GM18505 (cell line): ENCODE results near the gene QPRT.
"Not testable (repeated sequence)": the region's sequence is repeated elsewhere in the genome, so short reads cannot be mapped to it uniquely, and the experiment has no call there.

Experiments
- ATAC-seq: cut with Tn5 transposase; IDR thresholded peaks from one replicate; pipeline ENCODE4 v1.9.1; 2021; ENCODE audit not compliant: unreplicated experiment
- POLR2A ChIP-seq: IDR thresholded peaks from 4 replicates; pipeline ENCODE4 v1.6.1; 2011; ENCODE audit warnings: borderline replicate concordance; ENCODE audit not compliant: insufficient read depth, insufficient read length; ENCODE audit errors: extremely low read depth

QPRT gene

DNA sequence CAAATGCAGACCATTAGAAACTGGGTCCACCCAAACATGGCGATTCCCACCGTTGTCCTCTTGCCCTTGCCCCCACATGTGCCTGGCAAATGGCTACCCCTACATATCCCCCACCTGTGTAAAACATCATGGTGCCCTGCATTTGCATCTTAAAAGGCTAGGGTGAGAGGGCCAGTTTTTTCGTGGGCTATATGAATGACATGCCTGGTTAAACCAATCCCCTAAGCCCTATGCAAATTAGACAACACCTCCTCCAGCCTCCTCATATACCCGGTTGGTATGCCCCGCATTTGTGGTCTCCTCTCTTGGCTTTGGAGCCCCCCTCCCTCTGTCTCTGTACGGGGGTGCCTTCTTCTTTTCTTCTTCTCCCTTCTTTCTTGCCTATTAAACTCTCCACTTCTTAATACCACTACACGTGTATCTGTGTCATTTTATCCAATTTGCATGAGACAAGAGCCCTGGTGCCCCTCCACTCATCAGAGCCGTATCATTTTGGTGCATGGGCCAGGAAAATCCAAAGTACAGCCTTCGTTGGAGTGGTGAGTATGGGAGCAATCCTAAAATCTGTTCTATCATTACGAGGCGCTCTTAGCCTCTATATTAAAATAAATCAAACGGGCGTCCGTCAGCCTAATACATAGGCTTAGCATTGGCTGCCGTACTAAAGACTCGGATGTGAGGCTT is 30.1 kb downstream of the QPRT start:
- no peak for ATAC-seq
- no peak for TF ChIP-seq POLR2A

DNA sequence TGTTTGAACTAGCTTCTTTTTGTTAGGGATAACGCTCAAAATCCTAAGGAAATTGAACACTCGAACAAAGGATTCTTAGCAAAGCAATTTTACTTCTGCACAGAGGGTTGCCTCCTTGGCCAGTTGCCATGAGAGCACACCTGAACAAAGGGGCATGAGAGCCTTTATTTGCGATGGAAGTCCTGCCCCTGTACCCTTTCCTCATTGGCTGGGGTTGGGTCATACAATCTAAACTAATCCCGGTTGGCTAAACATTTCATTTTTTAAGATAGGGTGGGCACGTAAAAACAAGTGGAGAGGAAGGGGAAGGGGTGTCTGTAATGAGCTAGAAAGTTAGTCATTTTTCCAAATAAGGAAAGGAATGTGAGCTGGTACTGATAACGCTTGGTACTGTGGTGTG is 30.7 kb downstream of the QPRT start:
- ATAC-seq, result not testable (repeated sequence)

DNA sequence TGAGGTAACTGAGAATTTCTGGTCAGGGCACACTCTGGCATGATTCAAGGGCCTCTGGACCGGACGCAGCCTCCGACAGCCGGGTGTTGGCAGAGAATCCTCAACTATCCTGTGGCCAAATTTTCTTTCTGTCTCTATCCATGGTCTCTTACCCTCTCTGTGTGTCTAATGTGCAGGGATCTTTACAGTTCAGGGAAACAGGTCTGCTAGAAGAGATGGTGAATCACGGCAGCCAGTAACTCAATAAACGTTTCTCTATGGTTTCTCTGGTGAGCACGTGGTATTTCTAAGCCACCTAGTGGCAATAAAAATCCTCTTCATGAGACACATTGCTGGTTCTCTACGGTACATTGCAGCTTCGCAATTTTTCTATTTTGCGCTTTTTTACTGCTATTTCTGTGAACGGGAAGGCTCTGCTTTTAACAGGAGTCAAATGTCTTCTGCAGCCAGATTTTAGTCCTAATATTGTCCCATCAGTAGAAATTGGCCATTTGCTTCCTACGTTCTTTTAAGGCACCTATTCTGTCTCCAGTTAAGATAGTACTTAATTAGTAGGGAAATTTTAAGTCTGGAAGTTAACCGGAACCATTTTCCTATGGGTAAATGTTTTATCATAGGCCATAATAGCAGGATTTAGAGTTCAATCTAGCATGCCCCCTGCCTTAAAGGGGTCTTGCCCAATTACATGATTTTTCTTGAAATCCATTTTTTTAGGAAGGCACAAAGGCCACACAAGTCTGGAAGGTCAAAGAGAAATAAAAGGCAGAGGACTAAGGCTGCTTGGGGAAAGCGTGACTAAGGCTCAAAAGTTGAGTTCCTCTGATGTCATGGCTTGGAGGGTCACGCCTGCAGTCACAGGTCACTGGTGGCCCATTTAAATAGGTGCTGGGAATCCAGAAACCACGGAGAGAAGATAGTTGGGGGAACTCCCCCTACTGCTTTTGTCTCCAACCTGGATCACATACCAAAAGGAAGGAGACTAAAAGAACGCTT is 31.5 kb downstream of the QPRT start:
- no peak for TF ChIP-seq POLR2A
- ATAC-seq, result no peak

GRCh38 chr16:29712809-29713208 is 33.8 kb downstream of the QPRT start:
- ATAC-seq, result no peak
- TF ChIP-seq POLR2A, result no peak

- TF ChIP-seq POLR2A, result no peak
- ATAC-seq, result no peak
Observed at GRCh38 chr16:29714396-29714795, 35.4 kb downstream of the QPRT start.

GRCh38 chr16:29714972-29715371 is 36.0 kb downstream of the QPRT start:
- ATAC-seq, result no peak

DNA sequence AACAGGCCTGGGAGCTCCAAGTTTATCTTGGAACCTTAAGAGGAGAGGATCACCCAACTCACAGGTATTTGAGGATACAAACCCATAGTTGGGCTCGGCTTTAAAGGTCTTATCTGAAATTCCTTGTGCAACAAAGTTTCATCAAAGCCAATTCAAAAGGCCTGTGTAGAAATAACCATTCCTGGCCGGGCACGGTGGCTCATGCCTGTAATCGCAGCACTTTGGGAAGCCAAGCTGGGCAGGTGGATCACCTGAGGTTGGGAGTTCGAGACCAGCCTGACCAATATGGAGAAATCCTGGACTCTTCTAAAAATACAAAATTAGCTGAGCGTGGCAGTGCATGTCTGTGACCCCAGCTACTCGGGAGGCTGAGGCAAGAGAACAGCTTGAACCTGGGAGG is 38.1 kb downstream of the QPRT start:
- TF ChIP-seq POLR2A, result no peak
- no peak for ATAC-seq

More at GRCh38 chr16:29714972-29715371, 36.0 kb downstream of the QPRT start:
- TF ChIP-seq POLR2A, result no peak

DNA sequence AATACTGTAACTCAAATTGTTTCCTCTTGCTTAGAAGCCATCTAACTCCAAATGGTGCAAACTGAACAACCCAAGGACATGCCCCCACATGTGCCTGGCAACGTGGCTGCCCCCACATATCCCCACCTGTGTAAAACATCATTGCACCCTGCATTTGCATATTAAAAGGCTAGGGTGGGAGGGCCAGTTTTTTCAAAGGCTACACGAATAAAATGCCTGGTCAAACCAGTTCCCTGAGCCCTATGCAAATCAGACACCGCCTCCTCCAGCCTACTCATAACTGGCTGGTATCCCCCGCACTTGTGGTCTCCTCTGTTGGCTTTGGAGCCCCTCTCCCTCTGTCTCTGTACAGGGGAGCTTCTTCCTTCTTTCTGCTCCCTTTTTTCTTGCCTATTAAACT is 40.1 kb downstream of the QPRT start:
- ATAC-seq, result no peak
- TF ChIP-seq POLR2A, result no peak

GRCh38 chr16:29720703-29721102 is 41.7 kb downstream of the QPRT start:
- no peak for TF ChIP-seq POLR2A
- ATAC-seq, result no peak

- not testable (repeated sequence) for ATAC-seq
Observed at GRCh38 chr16:29721167-29721879, 42.3 kb downstream of the QPRT start.

DNA sequence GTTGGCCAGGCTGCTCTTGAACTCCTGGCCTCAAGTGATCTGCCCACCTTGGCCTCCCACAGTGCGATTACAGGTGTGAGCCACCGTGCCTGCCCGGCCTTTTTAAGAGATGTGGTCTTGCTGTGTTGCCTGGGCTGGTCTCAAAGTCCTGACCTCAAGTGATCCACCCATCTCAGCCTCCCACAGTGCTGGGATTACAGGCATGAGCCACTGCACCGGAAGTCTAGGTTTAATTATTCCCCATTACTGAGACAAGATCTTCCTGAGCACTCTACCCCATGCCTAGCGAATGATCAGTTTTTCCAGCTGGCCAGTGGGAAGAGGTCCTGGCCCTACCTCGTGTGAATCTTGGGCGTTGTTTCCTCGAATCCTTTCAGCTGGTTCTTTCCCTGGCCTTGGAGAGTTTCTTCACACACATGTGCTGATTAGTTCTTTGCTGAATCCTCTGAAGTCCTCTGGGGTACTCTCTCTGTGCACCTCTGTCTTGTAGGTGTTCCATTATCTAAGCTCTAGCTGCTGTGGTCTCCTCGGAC is 47.9 kb downstream of the QPRT start:
- ATAC-seq, result no peak
- TF ChIP-seq POLR2A, result no peak

GRCh38 chr16:29727452-29727851 is 48.5 kb downstream of the QPRT start:
- no peak for ATAC-seq
- no peak for TF ChIP-seq POLR2A

GRCh38 chr16:29729116-29729521 is 50.1 kb downstream of the QPRT start:
- ATAC-seq, result no peak
- TF ChIP-seq POLR2A, result no peak

GRCh38 chr16:29730649-29731048 is 51.7 kb downstream of the QPRT start:
- no peak for ATAC-seq
- no peak for TF ChIP-seq POLR2A

DNA sequence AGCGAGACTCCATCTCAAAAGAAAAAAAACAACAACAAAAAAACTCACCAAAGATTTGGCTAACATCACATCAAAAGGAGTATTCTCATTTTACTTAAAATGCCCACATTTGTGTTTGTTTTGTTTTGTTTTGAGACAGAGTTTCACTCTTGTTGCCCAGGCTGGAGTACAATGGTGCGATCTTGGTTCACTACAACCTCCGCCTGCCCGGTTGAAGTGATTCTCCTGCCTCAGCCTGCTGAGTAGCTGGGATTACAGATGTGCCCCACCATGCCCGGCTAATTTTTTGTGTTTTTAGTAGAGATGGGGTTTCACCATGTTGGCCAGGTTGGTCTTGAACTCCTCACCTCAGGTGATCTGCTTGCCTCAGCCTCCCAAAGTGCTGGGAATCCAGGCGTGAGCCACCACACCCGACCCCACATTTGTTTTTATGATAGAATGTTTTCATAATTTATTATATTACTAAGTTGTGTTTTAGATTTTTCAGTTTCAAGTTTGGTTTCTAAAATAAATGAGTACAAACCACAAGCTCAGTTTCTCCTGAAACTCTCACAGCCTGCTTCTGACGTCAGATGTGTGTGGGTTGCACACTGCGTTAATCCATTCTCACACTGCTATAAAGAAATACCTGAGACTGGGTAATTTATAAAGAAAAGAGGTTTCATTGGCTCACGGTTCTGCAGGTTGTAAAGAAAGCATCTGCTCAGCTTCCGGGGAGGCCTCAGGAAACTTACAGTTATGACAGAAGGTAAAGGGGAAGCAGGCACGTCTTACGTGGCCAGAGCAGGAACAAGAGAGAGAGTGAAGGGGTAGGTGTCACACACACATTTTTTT is 53.0 kb downstream of the QPRT start:
- peak; percentile 65 for ATAC-seq
